NCI-H2107 treated with DMSO at 0.1 percent for 48 hours (cell line): Measurements from ENCODE around the gene NUP85.
A peak's percentile ranks its signal among the peaks of the same experiment; 100 is the strongest.
"Not testable (repeated sequence)": the region's sequence is repeated elsewhere in the genome, so short reads cannot be mapped to it uniquely, and the experiment has no call there.

Experiments used
- DNase-seq: peaks from one replicate; lab custom pipeline; 2025; ENCODE audit not compliant: unreplicated experiment; lab: John Stamatoyannopoulos, UW

Gene NUP85

GRCh38 chr17:75205037-75205792 lies at the start of gene NUP85:
Gene NUP85, plus strand, starts transcription at chr17:75205679. Its CDS starts 83 bp downstream, at chr17:75205762.
- peak; percentile 85 for DNase-seq

- not testable (repeated sequence) for DNase-seq
These were observed 47.0 kb upstream of the NUP85 start for GRCh38 chr17:75158480-75158879.

- DNase-seq, result no peak
These were observed 46.1 kb upstream of the NUP85 start for GRCh38 chr17:75159196-75160031.

GRCh38 chr17:75160211-75160610 lies 45.3 kb upstream of the NUP85 start:
- no peak for DNase-seq

GRCh38 chr17:75163074-75163473 lies 42.4 kb upstream of the NUP85 start:
- no peak for DNase-seq

- DNase-seq, result not testable (repeated sequence)
These were observed 40.9 kb upstream of the NUP85 start for GRCh38 chr17:75164606-75165005.

- no peak for DNase-seq
These were observed 36.5 kb upstream of the NUP85 start for GRCh38 chr17:75168998-75169397.

GRCh38 chr17:75173526-75173925 lies 32.0 kb upstream of the NUP85 start:
- DNase-seq, result no peak

GRCh38 chr17:75174996-75175395 lies 30.5 kb upstream of the NUP85 start:
- no peak for DNase-seq

- DNase-seq, result no peak
These were observed 28.9 kb upstream of the NUP85 start for GRCh38 chr17:75176625-75177024.

- DNase-seq, result no peak
These were observed 27.0 kb upstream of the NUP85 start for GRCh38 chr17:75178453-75178852.

GRCh38 chr17:75181110-75181509 lies 24.4 kb upstream of the NUP85 start:
- no peak for DNase-seq

GRCh38 chr17:75181608-75182318 lies 23.7 kb upstream of the NUP85 start:
- DNase-seq, result no peak

- no peak for DNase-seq
These were observed 23.2 kb upstream of the NUP85 start for GRCh38 chr17:75182319-75182568.

- DNase-seq, result peak; percentile 74
These were observed 22.7 kb upstream of the NUP85 start, which contains the start of gene SUMO2 for GRCh38 chr17:75182569-75183436. Gene SUMO2, minus strand, starts transcription at chr17:75182959. Its CDS starts 125 bp downstream, at chr17:75182834.

- no peak for DNase-seq
These were observed 21.2 kb upstream of the NUP85 start for GRCh38 chr17:75183999-75184884.

GRCh38 chr17:75188614-75189013 lies 16.9 kb upstream of the NUP85 start:
- DNase-seq, result no peak

GRCh38 chr17:75191584-75191983 lies 13.9 kb upstream of the NUP85 start:
- no peak for DNase-seq

- no peak for DNase-seq
These were observed 10.6 kb upstream of the NUP85 start for GRCh38 chr17:75194879-75195278.
